Endodermal cell (in vitro differentiated cells): ENCODE measurements around the gene COQ8B. TPM values are rescaled to one million over a fixed set of nuclear protein-coding genes. Genes with fewer than 3 reads are reported as not detected.
A peak's percentile ranks its signal among the peaks of the same experiment; 100 is the strongest.

Source experiments
- DNase-seq: peaks from one replicate; pipeline ENCODE4 v3.0.0-alpha.2; 2017
- H3K27ac ChIP-seq: 2 replicates; pipeline ENCODE4 v1.5.1; 2013; ENCODE audit warnings: mild to moderate bottlenecking, low read depth, low read length, moderate library complexity
- H3K27me3 ChIP-seq: 2 replicates; pipeline ENCODE4 v1.6.1; 2013; ENCODE audit warnings: mild to moderate bottlenecking, low read length, moderate library complexity; ENCODE audit not compliant: insufficient read depth, control insufficient read depth, poor library complexity, severe bottlenecking
- H3K36me3 ChIP-seq: 2 replicates; pipeline ENCODE4 v1.7.0; 2013; ENCODE audit warnings: mild to moderate bottlenecking, low read length, moderate library complexity; ENCODE audit not compliant: control insufficient read depth, insufficient read depth
- H3K4me1 ChIP-seq: one replicate; pipeline ENCODE4 v1.7.0; 2013; ENCODE audit warnings: low read length; ENCODE audit not compliant: control insufficient read depth, insufficient read depth
- H3K4me3 ChIP-seq: 2 replicates; pipeline ENCODE4 v1.5.1; 2013; ENCODE audit warnings: mild to moderate bottlenecking, low read length, moderate library complexity
- H3K9ac ChIP-seq: 2 replicates; pipeline ENCODE4 v1.6.1; 2013; ENCODE audit warnings: mild to moderate bottlenecking, low read length, moderate library complexity; ENCODE audit not compliant: poor library complexity, severe bottlenecking; ENCODE audit errors: extremely low read depth
- H3K9me3 ChIP-seq: 2 replicates; pipeline ENCODE4 v1.6.1; 2013; ENCODE audit warnings: mild to moderate bottlenecking, low read length, moderate library complexity; ENCODE audit not compliant: control insufficient read depth
- H3K27ac Mint-ChIP-seq: 2 replicates; pipeline ENCODE4 v1.8.0; 2020; ENCODE audit warnings: mixed read lengths
- H3K27me3 Mint-ChIP-seq: 2 replicates; pipeline ENCODE4 v1.8.0; 2021; ENCODE audit warnings: mild to moderate bottlenecking, mixed read lengths; ENCODE audit not compliant: insufficient read depth
- H3K36me3 Mint-ChIP-seq: 2 replicates; pipeline ENCODE4 v1.8.0; 2020; ENCODE audit warnings: low read depth, mixed read lengths
- H3K4me1 Mint-ChIP-seq: 2 replicates; pipeline ENCODE4 v1.8.0; 2020; ENCODE audit warnings: mixed read lengths
- H3K4me3 Mint-ChIP-seq: 2 replicates; pipeline ENCODE4 v1.8.0; 2020; ENCODE audit warnings: mild to moderate bottlenecking, moderate library complexity, mixed read lengths
- H3K9me3 Mint-ChIP-seq: 2 replicates; pipeline ENCODE4 v1.8.0; 2020; ENCODE audit warnings: mild to moderate bottlenecking, mixed read lengths
- CTCF ChIP-seq: fragments of 200-600 bp; sonication (generic); conservative IDR thresholded peaks from 2 replicates; pipeline ENCODE4 v1.5.0; 2021; ENCODE audit warnings: antibody characterized with exemption, mild to moderate bottlenecking
- WGBS, 2 experiments: methylation state at CpG; one replicate each; pipeline versions ENCODE4 v1.1.5 to v1.1.7; 2013; ENCODE audit warnings: missing lambda C conversion rate in 2 of 2, mixed read lengths in 1 of 2; ENCODE audit not compliant: insufficient coverage in 1 of 2, insufficient read length in 1 of 2; 5-methylcytosine and 5-hydroxymethylcytosine counted together
- total RNA-seq, 2 donors: library from RNA; stranded (reverse); fragmentation: NEBNext Ultra II Directional in 1 of 2; extraction: Animal tissue kit (Norgen Biotek cat#: 25700) in 1 of 2; gene quantifications; 2 replicates in 1 of 2; 3 replicates in 1 of 2; pipeline ENCODE4 v1.2.1, GENCODE V29; 2021

The COQ8B gene
- total RNA-seq, 2 donors from 2014 or later: 45.6 to 49.8 TPM

GRCh38 chr19:40716031-40716481 lies 630 bp downstream of the COQ8B start:
- Mint-ChIP-seq H3K9me3 (no peaks in the 10 kb centered on the region), H3K4me1 (peaks cover 19% of the 10 kb centered on the region), H3K27me3 (no peaks in the 10 kb centered on the region), H3K27ac (peak overlapping the region; percentile 89), H3K36me3 (peaks cover 29% of the 10 kb centered on the region), H3K4me3 (peak overlapping the region; percentile 91)
- Histone ChIP-seq H3K4me3 (peak overlapping the region; percentile 94), H3K27me3 (no peaks in the 10 kb centered on the region), H3K9ac (peak overlapping the region; percentile 67), H3K36me3 (peaks cover 19% of the 10 kb centered on the region), H3K27ac (peak overlapping the region; percentile 66), H3K4me1 (no peaks in the 10 kb centered on the region), H3K9me3 (no peaks in the 10 kb centered on the region)
- TF ChIP-seq CTCF: no peak
- 4 to 14% methylated on average over 5 to 8 of the region's 8 CpGs for WGBS, 2 experiments
- peak; percentile 68 for DNase-seq

GRCh38 chr19:40714441-40715299 lies 2.0 kb downstream of the COQ8B start:
- 5 to 7% methylated on average over 4 to 30 of the region's 31 CpGs for WGBS, 2 experiments

GRCh38 chr19:40713939-40714338 lies 2.7 kb downstream of the COQ8B start:
- 96% methylated on average over 8 of the region's 11 CpGs; no CpG with 5 or more reads in 1 of the 2 experiments for WGBS, 2 experiments
- H3K4me3 Mint-ChIP-seq: peak overlapping the region; percentile 91
- peak overlapping the region; percentile 94 for H3K4me3 ChIP-seq
- H3K36me3 ChIP-seq: peaks cover 22% of the 10 kb centered on the region
- H3K27me3 Mint-ChIP-seq: no peaks in the 10 kb centered on the region
- H3K9me3 Mint-ChIP-seq: no peaks in the 10 kb centered on the region
- TF ChIP-seq CTCF: no peak
- H3K27me3 ChIP-seq: no peaks in the 10 kb centered on the region
- peaks cover 19% of the 10 kb centered on the region for H3K4me1 Mint-ChIP-seq
- H3K27ac Mint-ChIP-seq: peak overlapping the region; percentile 42
- no peak overlapping the region for H3K27ac ChIP-seq
- no peaks in the 10 kb centered on the region for H3K9me3 ChIP-seq
- no peak for DNase-seq
- no peaks in the 10 kb centered on the region for H3K4me1 ChIP-seq
- H3K9ac ChIP-seq: no peak overlapping the region
- H3K36me3 Mint-ChIP-seq: peaks cover 29% of the 10 kb centered on the region

More at GRCh38 chr19:40714441-40715299, 2.0 kb downstream of the COQ8B start:
- peak; percentile 98 for DNase-seq
- H3K27me3 Mint-ChIP-seq: no peaks in the 10 kb centered on the region
- Histone ChIP-seq H3K9me3 (no peaks in the 10 kb centered on the region), H3K27me3 (no peaks in the 10 kb centered on the region), H3K4me3 (peak overlapping the region; percentile 94), H3K36me3 (peaks cover 16% of the 10 kb centered on the region), H3K9ac (peak overlapping the region; percentile 73), H3K27ac (peak overlapping the region; percentile 77), H3K4me1 (no peaks in the 10 kb centered on the region)
- H3K36me3 Mint-ChIP-seq: peaks cover 25% of the 10 kb centered on the region
- peak overlapping the region; percentile 89 for H3K27ac Mint-ChIP-seq
- peaks cover 19% of the 10 kb centered on the region for H3K4me1 Mint-ChIP-seq
- TF ChIP-seq CTCF: peak; percentile 44
- peak overlapping the region; percentile 91 for H3K4me3 Mint-ChIP-seq
- no peaks in the 10 kb centered on the region for H3K9me3 Mint-ChIP-seq
